HG02981 (cell line): Measurements from ENCODE around the gene COX7B2.

ENCODE experiments used
- ATAC-seq: cut with Tn5 transposase; IDR thresholded peaks from one replicate; pipeline ENCODE4 v1.9.1; 2021; ENCODE audit warnings: mild to moderate bottlenecking, moderate library complexity; ENCODE audit not compliant: unreplicated experiment

Gene COX7B2

GRCh38 chr4:46909078-46909477 lies at the start of gene COX7B2:
TSS of gene COX7B2 (minus strand) at chr4:46909245. CDS start at chr4:46735192, 174,053 bp downstream.
- no peak for ATAC-seq

- no peak for ATAC-seq
Observed at GRCh38 chr4:46956451-46956850, 47.4 kb upstream of the COX7B2 start.

GRCh38 chr4:46955601-46956000 lies 46.6 kb upstream of the COX7B2 start:
- ATAC-seq = no peak

GRCh38 chr4:46954643-46955042 lies 45.6 kb upstream of the COX7B2 start:
- no peak for ATAC-seq

- no peak for ATAC-seq
Observed at GRCh38 chr4:46953564-46953963, 44.5 kb upstream of the COX7B2 start.

- no peak for ATAC-seq
Observed at GRCh38 chr4:46952451-46952850, 43.4 kb upstream of the COX7B2 start.

GRCh38 chr4:46950826-46951225 lies 41.8 kb upstream of the COX7B2 start:
- ATAC-seq = no peak

- no peak for ATAC-seq
Observed at GRCh38 chr4:46949822-46950221, 40.8 kb upstream of the COX7B2 start.

GRCh38 chr4:46947541-46947940 lies 38.5 kb upstream of the COX7B2 start:
- no peak for ATAC-seq

GRCh38 chr4:46946919-46947536 lies 38.0 kb upstream of the COX7B2 start:
- ATAC-seq = no peak

GRCh38 chr4:46945062-46945461 lies 36.0 kb upstream of the COX7B2 start:
- ATAC-seq = no peak

GRCh38 chr4:46944345-46944744 lies 35.3 kb upstream of the COX7B2 start:
- ATAC-seq = no peak

GRCh38 chr4:46937493-46937892 lies 28.4 kb upstream of the COX7B2 start:
- no peak for ATAC-seq

GRCh38 chr4:46934726-46935125 lies 25.7 kb upstream of the COX7B2 start:
- ATAC-seq = no peak

GRCh38 chr4:46933686-46934085 lies 24.6 kb upstream of the COX7B2 start:
- no peak for ATAC-seq

- ATAC-seq = peak; percentile 59
Observed at GRCh38 chr4:46931981-46932380, 22.9 kb upstream of the COX7B2 start.

- no peak for ATAC-seq
Observed at GRCh38 chr4:46930891-46931290, 21.8 kb upstream of the COX7B2 start.

- ATAC-seq = no peak
Observed at GRCh38 chr4:46927201-46927600, 18.2 kb upstream of the COX7B2 start.

- ATAC-seq = no peak
Observed at GRCh38 chr4:46924789-46925529, 15.9 kb upstream of the COX7B2 start.

- no peak for ATAC-seq
Observed at GRCh38 chr4:46922205-46922604, 13.2 kb upstream of the COX7B2 start.

GRCh38 chr4:46908148-46908547 lies 897 bp downstream of the COX7B2 start:
- no peak for ATAC-seq

- ATAC-seq = no peak
Observed at GRCh38 chr4:46900082-46900481, 9.0 kb downstream of the COX7B2 start.

- ATAC-seq = no peak
Observed at GRCh38 chr4:46894826-46895225, 14.2 kb downstream of the COX7B2 start.
